Memory B cell (primary cell): ENCODE results near the gene WNT5B.

Experiments used
- ATAC-seq: fragments of 150-1000 bp; cut with Tn5 transposase; 2 replicates; pipeline ENCODE4 v1.10.0; 2021; ENCODE audit warnings: low read depth, mild to moderate bottlenecking, moderate library complexity
- DNase-seq, 2 donors: peaks; one replicate each; pipeline ENCODE4 v3.0.0; 2022; ENCODE audit warnings: low spot score in 2 of 2
- H3K27ac Mint-ChIP-seq: one replicate; pipeline ENCODE4 v1.8.0; 2022; ENCODE audit warnings: mild to moderate bottlenecking, moderate library complexity, mixed read lengths
- H3K27me3 Mint-ChIP-seq: one replicate; pipeline ENCODE4 v1.8.0; 2022; ENCODE audit warnings: mixed read lengths
- H3K36me3 Mint-ChIP-seq: one replicate; pipeline ENCODE4 v1.8.0; 2022; ENCODE audit warnings: mild to moderate bottlenecking, mixed read lengths
- H3K4me1 Mint-ChIP-seq: one replicate; pipeline ENCODE4 v1.8.0; 2022; ENCODE audit warnings: mixed read lengths
- H3K4me3 Mint-ChIP-seq: one replicate; pipeline ENCODE4 v1.8.0; 2022; ENCODE audit warnings: mild to moderate bottlenecking, moderate library complexity, mixed read lengths
- H3K9me3 Mint-ChIP-seq: one replicate; pipeline ENCODE4 v1.8.0; 2022; ENCODE audit warnings: mixed read lengths

WNT5B gene

GRCh38 chr12:1662761-1663439, 33.9 kb downstream of the WNT5B start:
- H3K36me3 Mint-ChIP-seq, result no peaks in the 10 kb centered on the region
- H3K4me1 Mint-ChIP-seq, result peaks cover 7% of the 10 kb centered on the region
- H3K9me3 Mint-ChIP-seq, result peaks cover 3% of the 10 kb centered on the region
- no peak for ATAC-seq
- peak overlapping the region; percentile 84 for H3K4me3 Mint-ChIP-seq
- DNase-seq, result peak in 1 of 2 donors; percentile 42
- peaks cover 3% of the 10 kb centered on the region for H3K27me3 Mint-ChIP-seq
- H3K27ac Mint-ChIP-seq, result peak overlapping the region; percentile 19

- H3K27ac Mint-ChIP-seq, result no peak overlapping the region
- H3K36me3 Mint-ChIP-seq, result no peaks in the 10 kb centered on the region
- H3K27me3 Mint-ChIP-seq, result peaks cover 3% of the 10 kb centered on the region
- no peak for DNase-seq
- ATAC-seq, result no peak
- peaks cover 10% of the 10 kb centered on the region for H3K4me1 Mint-ChIP-seq
- peaks cover 3% of the 10 kb centered on the region for H3K9me3 Mint-ChIP-seq
- peak overlapping the region; percentile 84 for H3K4me3 Mint-ChIP-seq
These were observed 34.6 kb downstream of the WNT5B start for GRCh38 chr12:1663440-1664132.

DNA sequence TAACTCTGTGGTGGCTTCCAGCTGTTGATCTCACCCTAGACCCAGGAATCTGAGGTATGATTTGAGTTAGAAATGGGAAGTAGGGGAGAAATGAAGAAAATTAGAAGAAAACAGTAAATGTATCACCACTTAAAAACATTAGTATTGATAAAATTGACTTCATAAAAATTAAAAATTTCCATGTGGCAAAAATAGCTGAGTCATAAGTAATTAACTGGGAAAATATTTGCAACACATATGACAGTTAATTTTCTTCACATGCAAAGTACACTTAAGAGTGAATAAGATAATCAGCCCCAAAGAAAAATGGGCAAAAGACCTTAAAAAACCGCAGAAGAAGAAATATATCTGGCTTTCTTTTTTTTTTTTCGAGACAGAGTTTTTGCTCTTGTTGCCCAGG, 36.3 kb downstream of the WNT5B start:
- Mint-ChIP-seq H3K9me3 (peaks cover 3% of the 10 kb centered on the region), H3K36me3 (no peaks in the 10 kb centered on the region), H3K27me3 (peaks cover 3% of the 10 kb centered on the region), H3K4me3 (no peak overlapping the region), H3K27ac (no peak overlapping the region), H3K4me1 (peaks cover 14% of the 10 kb centered on the region)
- ATAC-seq (no peak), DNase-seq (no peak)

DNA sequence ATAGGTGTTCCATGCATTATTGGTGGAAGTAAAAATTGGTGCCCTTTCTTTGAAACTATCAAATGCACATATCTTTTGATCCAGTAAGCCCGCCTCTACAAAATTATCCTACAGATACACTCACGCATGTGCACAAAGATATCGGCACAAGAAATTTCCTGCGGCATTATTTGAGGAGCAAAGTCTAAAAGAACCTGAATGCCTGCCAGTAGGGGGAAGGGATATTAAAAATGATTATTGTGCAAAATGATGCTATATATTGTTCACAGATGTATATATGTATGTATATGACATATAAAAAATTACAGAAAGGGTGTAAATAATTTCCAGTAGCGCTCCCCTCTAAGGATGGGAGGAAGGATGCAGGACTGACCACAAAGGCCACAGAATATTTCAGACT, 37.2 kb downstream of the WNT5B start:
- peaks cover 3% of the 10 kb centered on the region for H3K9me3 Mint-ChIP-seq
- no peak overlapping the region for H3K4me3 Mint-ChIP-seq
- H3K27ac Mint-ChIP-seq, result no peak overlapping the region
- ATAC-seq (no peak), DNase-seq (no peak)
- no peaks in the 10 kb centered on the region for H3K36me3 Mint-ChIP-seq
- H3K4me1 Mint-ChIP-seq, result peaks cover 14% of the 10 kb centered on the region
- peaks cover 3% of the 10 kb centered on the region for H3K27me3 Mint-ChIP-seq

DNA sequence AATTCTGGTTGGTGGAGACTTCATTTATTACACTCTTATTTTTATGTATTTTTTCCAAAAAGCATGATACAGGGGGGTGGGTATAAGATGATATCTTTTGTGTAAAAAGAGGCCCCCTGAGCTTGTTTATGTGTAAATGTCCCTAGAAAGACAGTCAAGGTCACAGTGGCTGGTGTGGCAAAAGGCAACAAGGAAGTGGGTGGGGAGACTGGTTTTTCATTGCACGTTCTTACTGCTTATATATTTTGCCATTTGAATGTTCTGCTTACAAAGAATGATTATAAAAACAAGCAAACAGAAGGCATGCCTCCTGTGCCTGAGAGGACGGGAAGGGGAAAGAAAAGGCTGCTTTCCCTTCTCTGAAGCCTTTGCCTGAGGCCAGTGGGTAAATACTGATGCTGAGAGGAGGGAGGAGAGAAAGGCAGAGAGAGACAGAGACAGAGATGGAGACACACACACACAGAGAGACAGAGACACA, 37.7 kb downstream of the WNT5B start:
- no peak for ATAC-seq
- Mint-ChIP-seq H3K36me3 (no peaks in the 10 kb centered on the region), H3K27ac (no peak overlapping the region), H3K4me1 (peaks cover 14% of the 10 kb centered on the region), H3K9me3 (peaks cover 3% of the 10 kb centered on the region), H3K27me3 (peaks cover 3% of the 10 kb centered on the region), H3K4me3 (no peak overlapping the region)
- DNase-seq, result no peak

DNA sequence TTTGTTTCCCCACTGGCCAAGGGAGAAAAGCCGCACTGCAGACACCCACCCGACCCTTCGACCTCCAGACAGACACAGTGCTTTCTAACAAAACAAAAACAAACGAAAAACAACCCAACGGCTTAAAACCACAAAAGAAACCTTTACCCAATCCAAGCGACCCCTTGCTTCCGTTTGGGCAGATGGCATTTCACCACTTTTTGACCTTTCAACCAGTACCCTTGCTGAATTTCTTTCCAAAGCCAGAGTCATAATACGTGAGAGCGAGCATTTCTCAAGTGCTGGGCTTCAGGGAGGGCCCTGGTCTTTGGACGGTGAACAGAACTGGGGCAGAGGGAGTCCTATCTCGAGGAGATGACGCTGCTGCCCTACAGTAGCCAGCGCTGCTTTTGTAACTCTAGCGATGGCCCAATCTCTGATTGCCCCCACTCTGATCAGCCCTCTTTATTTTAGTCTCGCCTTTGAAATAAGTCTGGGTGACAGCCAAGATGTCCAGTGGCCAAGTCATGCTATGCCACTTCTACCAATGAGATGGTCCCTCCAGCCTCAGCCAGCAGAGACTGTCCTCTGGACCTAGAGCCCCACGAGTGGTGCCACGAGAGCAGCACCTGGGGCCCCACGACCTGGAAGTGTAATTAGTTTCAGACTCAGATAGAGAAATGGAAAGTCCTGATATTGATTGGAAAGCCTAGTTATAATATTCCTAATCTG, 40.0 kb downstream of the WNT5B start:
- Mint-ChIP-seq H3K27me3 (peaks cover 3% of the 10 kb centered on the region), H3K4me3 (no peak overlapping the region), H3K36me3 (no peaks in the 10 kb centered on the region), H3K27ac (no peak overlapping the region), H3K4me1 (peaks cover 14% of the 10 kb centered on the region), H3K9me3 (no peaks in the 10 kb centered on the region)
- no peak for DNase-seq
- ATAC-seq, result no peak

- no peak for ATAC-seq
- Mint-ChIP-seq H3K9me3 (no peaks in the 10 kb centered on the region), H3K36me3 (no peaks in the 10 kb centered on the region), H3K27ac (no peak overlapping the region), H3K4me1 (peaks cover 12% of the 10 kb centered on the region), H3K4me3 (no peak overlapping the region), H3K27me3 (peaks cover 3% of the 10 kb centered on the region)
- DNase-seq, result no peak
These were observed 41.6 kb downstream of the WNT5B start for GRCh38 chr12:1670358-1671268.

DNA sequence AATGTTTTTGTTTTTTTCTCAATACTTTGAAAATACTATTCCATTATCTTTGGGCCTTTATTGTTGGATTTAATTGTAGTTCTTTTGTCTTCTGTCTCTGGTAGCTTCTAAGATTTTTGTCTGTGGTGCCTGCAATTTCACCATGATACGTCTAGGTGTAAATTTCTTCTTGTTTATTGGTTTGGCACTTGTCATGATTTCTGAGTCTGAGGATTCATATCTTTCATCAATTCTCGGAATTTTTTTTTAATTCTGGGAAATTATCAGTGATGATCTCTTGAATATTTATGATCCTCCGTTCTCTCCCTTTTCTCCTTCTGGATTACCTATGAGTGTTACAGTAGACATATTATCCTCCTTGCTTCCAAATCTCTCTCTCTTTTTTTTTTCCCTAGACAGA, 47.0 kb downstream of the WNT5B start:
- H3K36me3 Mint-ChIP-seq, result no peaks in the 10 kb centered on the region
- no peak overlapping the region for H3K27ac Mint-ChIP-seq
- H3K4me3 Mint-ChIP-seq, result no peak overlapping the region
- ATAC-seq (no peak), DNase-seq (no peak)
- peaks cover 2% of the 10 kb centered on the region for H3K4me1 Mint-ChIP-seq
- no peaks in the 10 kb centered on the region for H3K27me3 Mint-ChIP-seq
- no peaks in the 10 kb centered on the region for H3K9me3 Mint-ChIP-seq

GRCh38 chr12:1680804-1681492, 51.9 kb downstream of the WNT5B start:
- no peak for DNase-seq
- Mint-ChIP-seq H3K9me3 (no peaks in the 10 kb centered on the region), H3K4me1 (no peaks in the 10 kb centered on the region), H3K27me3 (peaks cover under 1% of the 10 kb centered on the region), H3K27ac (no peak overlapping the region), H3K4me3 (no peak overlapping the region), H3K36me3 (no peaks in the 10 kb centered on the region)
- no peak for ATAC-seq

DNA sequence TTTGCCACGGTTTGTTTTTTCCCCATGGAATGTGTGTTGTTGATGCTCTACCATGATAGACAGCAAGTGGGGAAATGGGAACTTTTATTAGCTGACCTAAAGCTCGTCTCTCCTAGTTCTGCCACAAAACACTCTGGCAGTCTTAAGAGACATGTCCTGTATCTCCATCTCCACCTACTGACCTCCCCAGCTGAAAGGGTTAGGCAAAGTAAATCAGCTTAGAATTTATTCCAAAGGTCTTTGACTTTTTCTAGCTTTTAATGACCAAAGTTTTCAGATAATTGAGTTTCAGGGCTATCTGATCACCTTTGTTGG, 52.4 kb downstream of the WNT5B start:
- no peak for DNase-seq
- Mint-ChIP-seq H3K27ac (no peak overlapping the region), H3K4me3 (no peak overlapping the region), H3K36me3 (no peaks in the 10 kb centered on the region), H3K27me3 (peaks cover 3% of the 10 kb centered on the region), H3K4me1 (no peaks in the 10 kb centered on the region), H3K9me3 (no peaks in the 10 kb centered on the region)
- no peak for ATAC-seq

DNA sequence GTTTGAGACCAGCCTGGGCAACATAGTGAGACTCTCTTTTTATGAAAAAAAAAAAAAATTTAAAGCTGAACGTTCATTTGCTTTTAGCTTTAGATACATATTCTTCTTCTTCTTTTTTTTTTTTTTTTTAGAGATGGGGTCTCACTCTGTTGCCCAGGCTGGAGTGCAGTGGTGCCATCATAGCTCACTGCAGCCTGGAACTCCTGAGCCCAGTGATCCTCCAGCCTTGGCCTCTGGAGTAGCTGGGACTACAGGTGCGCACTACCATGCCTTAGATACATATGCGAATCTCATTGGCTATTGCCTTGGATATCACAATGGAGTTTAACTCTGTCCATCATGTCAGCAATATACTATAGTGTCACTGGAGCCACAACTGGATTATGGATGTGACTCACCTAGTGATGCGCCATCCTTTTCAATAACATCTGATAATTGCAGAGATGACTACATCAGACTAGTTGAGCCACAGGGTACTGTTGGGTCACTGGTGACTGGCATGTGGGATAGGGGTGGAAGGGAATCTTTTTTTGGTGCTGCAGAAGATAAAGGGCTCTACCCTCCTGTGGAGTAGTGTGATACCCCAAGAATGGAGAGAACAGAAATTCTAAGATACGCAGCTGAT, 59.2 kb downstream of the WNT5B start:
- Mint-ChIP-seq H3K4me3 (no peak overlapping the region), H3K36me3 (no peaks in the 10 kb centered on the region), H3K27me3 (peaks cover 3% of the 10 kb centered on the region), H3K27ac (no peak overlapping the region), H3K9me3 (no peaks in the 10 kb centered on the region), H3K4me1 (peaks cover 15% of the 10 kb centered on the region)
- DNase-seq, result no peak
- no peak for ATAC-seq

- Mint-ChIP-seq H3K27ac (peak within 1 kb of the TSS; percentile 94), H3K27me3 (peaks cover 3% of the 10 kb centered on the region), H3K36me3 (no peaks in the 10 kb centered on the region), H3K9me3 (no peaks in the 10 kb centered on the region), H3K4me1 (peaks cover 19% of the 10 kb centered on the region), H3K4me3 (peak within 1 kb of the TSS; percentile 91)
- ATAC-seq, result peak; percentile 96
- DNase-seq, result peak; percentile 90 to 93
These were observed 61.6 kb downstream of the WNT5B start, which contains the start of gene ADIPOR2 for GRCh38 chr12:1690578-1691122. TSS of gene ADIPOR2 (plus strand) at chr12:1691070. CDS start at chr12:1754344, 63,274 bp downstream.
